GM12878 (cell line): ENCODE measurements around the gene ABCD2. TPM values are rescaled to one million over a fixed set of nuclear protein-coding genes. Genes with fewer than 3 reads are reported as not detected.
A peak's percentile ranks its signal among the peaks of the same experiment; 100 is the strongest.

ENCODE experiments used
- ATAC-seq: fragments of 200-7000 bp; cut with Tn5 transposase; 3 replicates; pipeline ENCODE4 v1.9.1; 2020; ENCODE audit warnings: mild to moderate bottlenecking, moderate library complexity
- BruUV-seq: library from RNA; stranded (reverse); fragments of 400-500 nt; replicated peaks from 2 replicates; lab custom pipeline; 2021; lab: Mats Ljungman, UMichigan
- CTCF ChIA-PET: fragments of 300-600 bp; sonication (Branson Sonifier 250); formaldehyde crosslinking; extraction: SDS; loops from one replicate; lab custom pipeline; 2021; ENCODE audit warnings: inconsistent platforms; lab: Yijun Ruan, JAX
- POLR2A ChIA-PET: fragments of 350-600 bp; formaldehyde crosslinking; extraction: SDS; loops from one replicate; lab custom pipeline; 2021; ENCODE audit warnings: inconsistent platforms; lab: Charles Lee
- RAD21 ChIA-PET: fragments of 300-600 bp; sonication (Branson Sonifier 250); formaldehyde crosslinking; loops from one replicate; lab custom pipeline; 2023; ENCODE audit warnings: antibody characterized with exemption; ENCODE audit not compliant: unreplicated experiment; lab: Charles Lee
- SMC1A ChIA-PET: fragments of 300-600 bp; sonication (Branson Sonifier 250); formaldehyde crosslinking; loops from one replicate; lab custom pipeline; 2023; ENCODE audit not compliant: unreplicated experiment, uncharacterized antibody; lab: Charles Lee
- DNase-seq: peaks from one replicate; pipeline ENCODE4 v3.0.0-alpha.2; 2011; ENCODE audit warnings: low read depth, low spot score
- FAIRE-seq: peaks from 3 replicates; lab custom pipeline; 2011; peaks lifted over from hg19 to GRCh38; lab: Jason Lieb, UNC
- H2AFZ ChIP-seq: 2 replicates; pipeline ENCODE4 v1.6.0; 2011; ENCODE audit warnings: low read depth, low read length, control low read depth; ENCODE audit not compliant: control insufficient read depth
- H3K27ac ChIP-seq: 2 replicates; pipeline ENCODE4 v1.5.1; 2011; ENCODE audit warnings: control low read depth; ENCODE audit not compliant: control insufficient read depth, insufficient read depth
- H3K27me3 ChIP-seq, 2 experiments: replicated peaks in 1 of 2; 2 replicates each; pipeline versions ENCODE4 v1.6.0 to v1.6.1; 2011; ENCODE audit warnings: low read length in 1 of 2; ENCODE audit not compliant: control insufficient read depth in 2 of 2, insufficient read depth in 2 of 2
- H3K36me3 ChIP-seq, 2 experiments: 2 replicates each; pipeline ENCODE4 v1.5.1; 2011; ENCODE audit warnings: low read length in 1 of 2; ENCODE audit not compliant: control insufficient read depth in 2 of 2, insufficient read depth in 2 of 2
- H3K4me1 ChIP-seq: 2 replicates; pipeline ENCODE4 v1.6.1; 2011; ENCODE audit warnings: mild to moderate bottlenecking, low read length, moderate library complexity, mixed read lengths; ENCODE audit not compliant: control insufficient read depth, insufficient read depth
- H3K4me2 ChIP-seq: 2 replicates; pipeline ENCODE4 v1.6.0; 2011; ENCODE audit warnings: control low read depth; ENCODE audit not compliant: control insufficient read depth, insufficient read depth
- H3K4me3 ChIP-seq: fragments of 200-600 bp; sonication (generic); 2 replicates; pipeline ENCODE4 v1.5.1; 2016
- H3K79me2 ChIP-seq: 2 replicates; pipeline ENCODE4 v1.6.0; 2011; ENCODE audit warnings: low read length; ENCODE audit not compliant: control insufficient read depth, insufficient read depth
- H3K9ac ChIP-seq: 2 replicates; pipeline ENCODE4 v1.8.0; 2011; ENCODE audit warnings: low read length, control low read depth, mixed read lengths; ENCODE audit not compliant: control insufficient read depth, insufficient read depth
- H3K9me3 ChIP-seq: replicated peaks from 3 replicates; pipeline ENCODE4 v1.5.1; 2011; ENCODE audit warnings: mild to moderate bottlenecking, low read length; ENCODE audit not compliant: control insufficient read depth, insufficient read depth
- H4K20me1 ChIP-seq: 2 replicates; pipeline ENCODE4 v1.6.0; 2011; ENCODE audit not compliant: control insufficient read depth, insufficient read depth
- ASH2L ChIP-seq: fragments of 300-600, 200-600 bp; sonication (generic); IDR thresholded peaks from 2 replicates; pipeline ENCODE4 v1.6.1; 2017; ENCODE audit warnings: low read depth, mild to moderate bottlenecking, borderline replicate concordance
- CBX5 ChIP-seq: sonication (generic); IDR thresholded peaks from 2 replicates; pipeline ENCODE4 v1.6.1; 2016; ENCODE audit warnings: low read depth, moderate library complexity, mild to moderate bottlenecking, inconsistent platforms
- CEBPB ChIP-seq, 2 experiments: fragments of 150-350 bp in 1 of 2; IDR thresholded peaks; 2 replicates each; pipeline ENCODE4 v1.6.1; 2012 to 2014; ENCODE audit warnings: low read depth in 2 of 2, low read length in 2 of 2, borderline replicate concordance in 1 of 2, inconsistent platforms in 1 of 2
- ESRRA ChIP-seq: IDR thresholded peaks from 2 replicates; pipeline ENCODE4 v1.6.1; 2012; ENCODE audit warnings: mild to moderate bottlenecking, low read length, improper control_type of control experiment
- MYB ChIP-seq: fragments of 150-350 bp; IDR thresholded peaks from 2 replicates; pipeline ENCODE4 v1.6.1; 2014; ENCODE audit warnings: mild to moderate bottlenecking, low read depth, low read length, borderline replicate concordance
- POLR2AphosphoS5 ChIP-seq: IDR thresholded peaks from 2 replicates; pipeline ENCODE4 v1.6.1; 2011; ENCODE audit warnings: mild to moderate bottlenecking, low read length, inconsistent platforms
- SUPT20H ChIP-seq: IDR thresholded peaks from 2 replicates; pipeline ENCODE4 v1.6.1; 2011; ENCODE audit warnings: low read depth, mild to moderate bottlenecking, low read length, moderate library complexity, borderline replicate concordance; ENCODE audit not compliant: control insufficient read depth
- TBL1XR1 ChIP-seq: IDR thresholded peaks from 2 replicates; pipeline ENCODE4 v1.6.1; 2012; ENCODE audit warnings: low read depth, low read length, improper control_type of control experiment
- TCF3 ChIP-seq: IDR thresholded peaks from 2 replicates; pipeline ENCODE4 v1.6.1; 2012; ENCODE audit warnings: low read depth, mild to moderate bottlenecking, low read length, borderline replicate concordance; ENCODE audit not compliant: insufficient read depth
- WGBS: methylation state at CpG from one replicate; pipeline ENCODE4 v1.1.6; 2016; ENCODE audit warnings: low lambda C conversion rate; ENCODE audit not compliant: insufficient replicate concordance, insufficient coverage; ENCODE audit errors: missing lambda C conversion rate; 5-methylcytosine and 5-hydroxymethylcytosine counted together
- in situ Hi-C: fragments of 300-500 bp; cut with MboI; formaldehyde crosslinking; loops from 9 replicates; pipeline ENCODE4 v1.14.3; 2018; ENCODE audit warnings: mixed read lengths
- intact Hi-C: fragments of 100-400 bp; cut with micrococcal nuclease; formaldehyde crosslinking; loops from one replicate; pipeline ENCODE4 v1.14.2; 2022; ENCODE audit not compliant: unreplicated experiment
- polyA plus RNA-seq, 11 experiments: library from polyadenylated mRNA; depleted of rRNA in 4 of 11; unstranded in 6 of 11; stranded (reverse) in 5 of 11; fragments of >200 nt; fragmentation: Nextera tagmentation in 4 of 11; fragmentation: Illumina TruSeq in 1 of 11; extraction: Ambion mirVana in 4 of 11; extraction: Trizol in 1 of 11; gene quantifications; 1 replicate in 1 of 11; 2 replicates in 10 of 11; pipeline versions ENCODE4 v1.2.1 to v1.2.3, GENCODE V29; 2011 to 2016; ENCODE audit warnings: inconsistent platforms in 2 of 11, missing spikeins in 2 of 11, low read depth in 1 of 11
- total RNA-seq, 4 experiments: library from RNA; depleted of rRNA in 3 of 4; stranded (reverse); fragments of >200 nt in 3 of 4; fragmentation: Illumina TruSeq in 1 of 4; extraction: Trizol in 1 of 4; gene quantifications; 2 replicates each; pipeline versions ENCODE4 v1.2.1 to v1.2.3, GENCODE V29; 2013 to 2021
- TF ChIP-seq, protein P1 (sequence below): IDR thresholded peaks from 2 replicates; pipeline ENCODE4 v1.6.1; 2011; ENCODE audit warnings: low read depth, low read length, improper control_type of control experiment, borderline replicate concordance
- TF ChIP-seq, protein P2 (sequence below): fragments of 450-650 bp; IDR thresholded peaks from 2 replicates; pipeline ENCODE4 v1.6.1; 2017; ENCODE audit warnings: low read depth, mild to moderate bottlenecking, moderate library complexity
- TF ChIP-seq, protein P3 (sequence below): fragments of 450-650 bp; IDR thresholded peaks from 2 replicates; pipeline ENCODE4 v1.6.1; 2016; ENCODE audit warnings: mild to moderate bottlenecking

ABCD2 gene
- total and polyA plus RNA-seq, 10 of the 15 experiments (the other 5 are each of a cell fraction or from before 2014, with no cell fraction given): 4.4 to 16.2 (median 7.5) TPM

DNA sequence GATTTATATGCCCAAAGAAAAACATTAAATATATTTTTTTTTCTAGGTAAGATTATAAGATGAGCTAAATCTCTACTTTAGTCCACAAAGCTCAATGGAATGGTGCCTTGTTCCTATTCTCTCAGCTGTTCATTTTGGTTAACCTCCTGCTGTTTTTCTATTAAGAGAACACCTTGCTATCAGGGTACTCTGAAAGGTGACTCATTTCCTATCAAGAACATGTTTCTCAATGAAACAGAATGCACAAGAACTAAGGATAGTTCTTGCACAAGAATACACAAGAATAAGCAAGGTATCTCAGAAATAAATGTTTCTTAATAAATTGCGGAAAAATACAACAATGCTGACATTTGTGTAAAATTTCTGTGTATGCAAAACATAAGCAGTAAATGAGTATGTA is 14.1 kb downstream of the ABCD2 start:
- TF ChIP-seq ESRRA: no peak
- H3K79me2 ChIP-seq: peaks cover 12% of the 10 kb centered on the region
- no peaks in the 10 kb centered on the region for H3K4me1 ChIP-seq
- in situ Hi-C loops: loop anchor here (25.0 kb wide), 3 partner anchors 507 to 818 kb away; partner anchors contain the start of gene SLC2A13
- H3K27me3 ChIP-seq: no peaks in the 10 kb centered on the region
- ATAC-seq (peak; percentile 41), FAIRE-seq (no peak), DNase-seq (no peak)
- H3K27ac ChIP-seq: no peak overlapping the region
- peaks cover 0 to 8% of the 10 kb centered on the region in 2 experiments; a peak in 1 of 4 replicates for H3K36me3 ChIP-seq
- RAD21 ChIA-PET: interaction anchor here (1.0 to 4.4 kb wide), 9 partner anchors 8 to 161 kb away, joined by 3 to 30 read pairs (median 4); partner anchors contain the start of gene ABCD2
- H2AFZ ChIP-seq: no peak overlapping the region
- POLR2A ChIA-PET: interaction anchor here (0.9 to 2.2 kb wide), 4 partner anchors 12 to 17 kb away, joined by 3 to 5 read pairs (median 4); partner anchors contain the start of gene ABCD2
- WGBS: 100% methylated on average over 1 of the region's 1 CpG
- no peak overlapping the region for H3K4me2 ChIP-seq
- no peaks in the 10 kb centered on the region; the same call in 2 of the 3 replicates for H3K9me3 ChIP-seq
- BruUV-seq: no TSS peak
- SMC1A ChIA-PET: interaction anchor here (0.6 to 10.6 kb wide), 14 partner anchors 9 to 387 kb away, joined by 3 to 101 read pairs (median 4); partner anchors contain the start of gene ABCD2
- no peak overlapping the region for H3K4me3 ChIP-seq
- H4K20me1 ChIP-seq: no peaks in the 10 kb centered on the region
- intact Hi-C loops: no loop called here
- H3K9ac ChIP-seq: no peak overlapping the region
- CTCF ChIA-PET: interaction anchor here (0.8 to 3.5 kb wide), 7 partner anchors 9 to 274 kb away, joined by 3 to 19 read pairs (median 6); partner anchors contain the start of gene ABCD2

GRCh38 chr12:39603065-39603464 is 16.5 kb downstream of the ABCD2 start:
- Histone ChIP-seq H2AFZ (no peak overlapping the region), H3K4me2 (no peak overlapping the region), H3K36me3 (peaks cover 0 to 8% of the 10 kb centered on the region in 2 experiments; a peak in 1 of 4 replicates), H3K9me3 (no peaks in the 10 kb centered on the region; the same call in 2 of the 3 replicates), H3K27ac (no peak overlapping the region), H4K20me1 (no peaks in the 10 kb centered on the region), H3K27me3 (no peaks in the 10 kb centered on the region), H3K4me1 (no peaks in the 10 kb centered on the region), H3K4me3 (no peak overlapping the region), H3K9ac (no peak overlapping the region), H3K79me2 (no peaks in the 10 kb centered on the region)
- SMC1A ChIA-PET: interaction anchor here (0.8 to 1.4 kb wide), 3 partner anchors 10 to 17 kb away, joined by 3 to 6 read pairs (median 3); partner anchors contain the start of gene ABCD2
- intact Hi-C loops: no loop called here
- BruUV-seq: no TSS peak
- RAD21 ChIA-PET: interaction anchor here (0.8 kb wide), 1 partner anchor 16 kb away, joined by 3 read pairs; the partner anchor contains the start of gene ABCD2
- in situ Hi-C loops: loop anchor here (25.0 kb wide), 3 partner anchors 509 to 816 kb away; partner anchors contain the start of gene SLC2A13
- DNase-seq (no peak), ATAC-seq (no peak), FAIRE-seq (no peak)
- POLR2A ChIA-PET: interaction anchor here (1.0 kb wide), 1 partner anchor 17 kb away, joined by 4 read pairs; the partner anchor contains the start of gene ABCD2
- CTCF ChIA-PET: no interaction called here
- TF ChIP-seq CEBPB (IDR thresholded peaks at IDR 0.05; ENCODE audit: borderline replicate concordance in 1 of 2, low read depth in 2 of 2, low read length in 2 of 2): no peak
- TF ChIP-seq TBL1XR1: no peak
- TF ChIP-seq, protein P1, sequence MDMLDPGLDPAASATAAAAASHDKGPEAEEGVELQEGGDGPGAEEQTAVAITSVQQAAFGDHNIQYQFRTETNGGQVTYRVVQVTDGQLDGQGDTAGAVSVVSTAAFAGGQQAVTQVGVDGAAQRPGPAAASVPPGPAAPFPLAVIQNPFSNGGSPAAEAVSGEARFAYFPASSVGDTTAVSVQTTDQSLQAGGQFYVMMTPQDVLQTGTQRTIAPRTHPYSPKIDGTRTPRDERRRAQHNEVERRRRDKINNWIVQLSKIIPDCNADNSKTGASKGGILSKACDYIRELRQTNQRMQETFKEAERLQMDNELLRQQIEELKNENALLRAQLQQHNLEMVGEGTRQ: no peak
- TF ChIP-seq SUPT20H: no peak
- TF ChIP-seq, protein P2, sequence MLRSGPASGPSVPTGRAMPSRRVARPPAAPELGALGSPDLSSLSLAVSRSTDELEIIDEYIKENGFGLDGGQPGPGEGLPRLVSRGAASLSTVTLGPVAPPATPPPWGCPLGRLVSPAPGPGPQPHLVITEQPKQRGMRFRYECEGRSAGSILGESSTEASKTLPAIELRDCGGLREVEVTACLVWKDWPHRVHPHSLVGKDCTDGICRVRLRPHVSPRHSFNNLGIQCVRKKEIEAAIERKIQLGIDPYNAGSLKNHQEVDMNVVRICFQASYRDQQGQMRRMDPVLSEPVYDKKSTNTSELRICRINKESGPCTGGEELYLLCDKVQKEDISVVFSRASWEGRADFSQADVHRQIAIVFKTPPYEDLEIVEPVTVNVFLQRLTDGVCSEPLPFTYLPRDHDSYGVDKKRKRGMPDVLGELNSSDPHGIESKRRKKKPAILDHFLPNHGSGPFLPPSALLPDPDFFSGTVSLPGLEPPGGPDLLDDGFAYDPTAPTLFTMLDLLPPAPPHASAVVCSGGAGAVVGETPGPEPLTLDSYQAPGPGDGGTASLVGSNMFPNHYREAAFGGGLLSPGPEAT: no peak
- TF ChIP-seq POLR2AphosphoS5: no peak
- TF ChIP-seq ASH2L: no peak
- TF ChIP-seq MYB: no peak
- TF ChIP-seq TCF3: no peak
- no peak for TF ChIP-seq CBX5
- TF ChIP-seq, protein P3, sequence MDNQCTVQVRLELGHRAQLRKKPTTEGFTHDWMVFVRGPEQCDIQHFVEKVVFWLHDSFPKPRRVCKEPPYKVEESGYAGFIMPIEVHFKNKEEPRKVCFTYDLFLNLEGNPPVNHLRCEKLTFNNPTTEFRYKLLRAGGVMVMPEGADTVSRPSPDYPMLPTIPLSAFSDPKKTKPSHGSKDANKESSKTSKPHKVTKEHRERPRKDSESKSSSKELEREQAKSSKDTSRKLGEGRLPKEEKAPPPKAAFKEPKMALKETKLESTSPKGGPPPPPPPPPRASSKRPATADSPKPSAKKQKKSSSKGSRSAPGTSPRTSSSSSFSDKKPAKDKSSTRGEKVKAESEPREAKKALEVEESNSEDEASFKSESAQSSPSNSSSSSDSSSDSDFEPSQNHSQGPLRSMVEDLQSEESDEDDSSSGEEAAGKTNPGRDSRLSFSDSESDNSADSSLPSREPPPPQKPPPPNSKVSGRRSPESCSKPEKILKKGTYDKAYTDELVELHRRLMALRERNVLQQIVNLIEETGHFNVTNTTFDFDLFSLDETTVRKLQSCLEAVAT: no peak
